SK-N-SH (cell line): ENCODE measurements around the gene CSNK2A1. TPM values are rescaled to one million over a fixed set of nuclear protein-coding genes. Genes with fewer than 3 reads are reported as not detected.

Source experiments
- CTCF ChIA-PET: fragments of 300-600, 350-600 bp; formaldehyde crosslinking; extraction: SDS; loops from one replicate; lab custom pipeline; 2021; lab: Yijun Ruan, JAX
- POLR2A ChIA-PET: fragments of 350-600 bp; sonication (Branson Sonifier 250); formaldehyde crosslinking; extraction: SDS; loops from one replicate; lab custom pipeline; 2020; ENCODE audit warnings: antibody characterized with exemption, inconsistent platforms; lab: Yijun Ruan, JAX
- DNase-seq: peaks from one replicate; pipeline ENCODE4 v3.0.0; 2012
- H2AFZ ChIP-seq: fragments of 200-600 bp; sonication (generic); 2 replicates; pipeline ENCODE4 v1.8.1; 2016; ENCODE audit warnings: antibody characterized with exemption, mild to moderate bottlenecking, low read depth
- H3F3A ChIP-seq: fragments of 200-600 bp; sonication (generic); replicated peaks from 2 replicates; pipeline ENCODE3; 2016; ENCODE audit warnings: antibody characterized with exemption, mild to moderate bottlenecking; ENCODE audit not compliant: insufficient read depth
- H3K27ac ChIP-seq, 2 experiments: fragments of 200-500 bp in 1 of 2; fragments of 200-600 bp in 1 of 2; sonication (Bioruptor generic) in 1 of 2; sonication (generic), shearing (Covaris generic) in 1 of 2; 2 replicates each; pipeline versions ENCODE4 v1.5.1 to v1.6.1; 2014 to 2016; ENCODE audit warnings: low read depth in 2 of 2, inconsistent platforms in 1 of 2, low read length in 1 of 2, mild to moderate bottlenecking in 1 of 2, mixed read lengths in 1 of 2
- H3K27me3 ChIP-seq: fragments of 200-600 bp; sonication (generic), shearing (Covaris generic); 2 replicates; pipeline ENCODE4 v1.6.1; 2016; ENCODE audit warnings: mixed run types; ENCODE audit not compliant: insufficient read depth
- H3K36me3 ChIP-seq, 2 experiments: fragments of 200-500 bp in 1 of 2; fragments of 200-600 bp in 1 of 2; sonication (Bioruptor generic) in 1 of 2; sonication (generic) in 1 of 2; replicated peaks in 1 of 2; 2 replicates each; pipeline versions ENCODE3 to v1.5.1; 2014 to 2016; ENCODE audit warnings: low read length in 1 of 2, mild to moderate bottlenecking in 1 of 2; ENCODE audit not compliant: insufficient read depth in 2 of 2, control insufficient read depth in 1 of 2
- H3K4me1 ChIP-seq, 2 experiments: fragments of 200-500 bp in 1 of 2; fragments of 200-600 bp in 1 of 2; sonication (Bioruptor generic) in 1 of 2; sonication (generic), shearing (Covaris generic) in 1 of 2; 2 replicates each; pipeline versions ENCODE4 v1.5.1 to v1.6.1; 2014 to 2016; ENCODE audit warnings: low read depth in 1 of 2, low read length in 1 of 2, mixed run types in 1 of 2; ENCODE audit not compliant: insufficient read depth in 2 of 2, control insufficient read depth in 1 of 2
- H3K4me2 ChIP-seq: fragments of 200-600 bp; sonication (generic), shearing (Covaris generic); 2 replicates; pipeline ENCODE4 v1.6.1; 2017; ENCODE audit warnings: mixed run types
- H3K4me3 ChIP-seq, 2 experiments: fragments of 200-500 bp in 1 of 2; fragments of 200-600 bp in 1 of 2; sonication (Bioruptor generic) in 1 of 2; sonication (generic), shearing (Covaris generic) in 1 of 2; 2 replicates each; pipeline versions ENCODE4 v1.5.1 to v1.8.1; 2014 to 2016; ENCODE audit warnings: low read depth in 2 of 2, inconsistent platforms in 1 of 2, low read length in 1 of 2, mild to moderate bottlenecking in 1 of 2, mixed read lengths in 1 of 2, moderate library complexity in 1 of 2
- H3K79me2 ChIP-seq: fragments of 200-600 bp; sonication (generic); 2 replicates; pipeline ENCODE4 v1.8.1; 2017; ENCODE audit warnings: mild to moderate bottlenecking; ENCODE audit not compliant: insufficient read depth
- H3K9ac ChIP-seq: fragments of 200-600 bp; sonication (generic); 2 replicates; pipeline ENCODE4 v1.6.1; 2017; ENCODE audit warnings: mixed run types
- H3K9me2 ChIP-seq: fragments of 200-600 bp; sonication (generic); 2 replicates; pipeline ENCODE4 v1.6.1; 2017; ENCODE audit warnings: mixed run types
- H3K9me3 ChIP-seq: fragments of 200-600 bp; sonication (generic); 2 replicates; pipeline ENCODE4 v1.6.1; 2017; ENCODE audit warnings: mixed run types, mild to moderate bottlenecking, moderate library complexity
- H4K20me1 ChIP-seq: fragments of 200-600 bp; sonication (generic); 2 replicates; pipeline ENCODE4 v1.6.1; 2017; ENCODE audit warnings: mild to moderate bottlenecking, mixed run types; ENCODE audit not compliant: insufficient read depth
- CHD2 ChIP-seq: fragments of 150-350 bp; IDR thresholded peaks from 2 replicates; pipeline ENCODE4 v1.6.1; 2018; ENCODE audit warnings: low read length; ENCODE audit not compliant: partially characterized antibody
- ELF1 ChIP-seq: IDR thresholded peaks from 2 replicates; pipeline ENCODE4 v1.4.0; 2012
- EZH2phosphoT487 ChIP-seq: fragments of 200-600 bp; sonication (generic); IDR thresholded peaks from 2 replicates; pipeline ENCODE4 v1.6.1; 2017; ENCODE audit warnings: low read depth, mixed run types, mild to moderate bottlenecking, antibody characterized with exemption, moderate library complexity, borderline replicate concordance
- FOXM1 ChIP-seq: IDR thresholded peaks from 2 replicates; pipeline ENCODE4 v1.4.0; 2012; ENCODE audit warnings: low read depth, mild to moderate bottlenecking
- GATA2 ChIP-seq: sonication (generic); formaldehyde crosslinking; IDR thresholded peaks from 2 replicates; pipeline ENCODE4 v1.5.0; 2020; ENCODE audit warnings: mild to moderate bottlenecking, missing genetic modification reagents
- MEF2A ChIP-seq: IDR thresholded peaks from 2 replicates; pipeline ENCODE4 v1.4.0; 2012; ENCODE audit warnings: low read depth, borderline replicate concordance
- NFIC ChIP-seq: IDR thresholded peaks from 2 replicates; pipeline ENCODE4 v1.4.0; 2012; ENCODE audit warnings: borderline replicate concordance
- POLR2AphosphoS5 ChIP-seq: IDR thresholded peaks from 2 replicates; pipeline ENCODE4 v1.6.1; 2012; ENCODE audit warnings: low read depth, low read length
- RAD21 ChIP-seq: IDR thresholded peaks from 2 replicates; pipeline ENCODE4 v1.6.1; 2012; ENCODE audit warnings: mild to moderate bottlenecking, low read length
- RFX5 ChIP-seq: IDR thresholded peaks from 2 replicates; pipeline ENCODE4 v1.6.1; 2012; ENCODE audit warnings: mild to moderate bottlenecking, improper control_type of control experiment, low read length
- RXRA ChIP-seq: IDR thresholded peaks from 2 replicates; pipeline ENCODE4 v1.4.0; 2012; ENCODE audit warnings: low read depth, mild to moderate bottlenecking, borderline replicate concordance
- SMC3 ChIP-seq: IDR thresholded peaks from 2 replicates; pipeline ENCODE4 v1.6.1; 2012; ENCODE audit warnings: low read depth, low read length, improper control_type of control experiment
- TAF1 ChIP-seq: IDR thresholded peaks from 2 replicates; pipeline ENCODE4 v1.6.1; 2012; ENCODE audit warnings: low read depth, mild to moderate bottlenecking, low read length, moderate library complexity, borderline replicate concordance
- TEAD4 ChIP-seq: IDR thresholded peaks from 2 replicates; pipeline ENCODE4 v1.4.0; 2012; ENCODE audit warnings: mild to moderate bottlenecking, borderline replicate concordance; ENCODE audit not compliant: insufficient read depth
- USF1 ChIP-seq: IDR thresholded peaks from 2 replicates; pipeline ENCODE4 v1.4.0; 2012; ENCODE audit warnings: low read depth, borderline replicate concordance
- WGBS: methylation state at CpG from one replicate; pipeline ENCODE4 v1.1.6; 2017; ENCODE audit warnings: low lambda C conversion rate; 5-methylcytosine and 5-hydroxymethylcytosine counted together
- polyA plus RNA-seq, 3 experiments: library from polyadenylated mRNA; depleted of rRNA; stranded (reverse); fragments of >200 nt; gene quantifications; 2 replicates each; pipeline ENCODE4 v1.2.3, GENCODE V29; 2012
- TF ChIP-seq, protein P1 (sequence below): IDR thresholded peaks from 2 replicates; pipeline ENCODE4 v1.6.1; 2012; ENCODE audit warnings: mild to moderate bottlenecking, low read depth, low read length, moderate library complexity

CSNK2A1 gene
- polyA plus RNA-seq, 1 of the 3 experiments (the other 2 are of a cell fraction), result 61.9 TPM

- ChIA-PET POLR2A (no interaction called here), CTCF (interaction anchor here (1.0 to 1.4 kb wide), 3 partner anchors 11 to 162 kb away, joined by 3 read pairs; no protein-coding TSS in a partner anchor)
- H3K27me3 ChIP-seq, result no peaks in the 10 kb centered on the region
- peaks cover 20% of the 10 kb centered on the region for H3F3A ChIP-seq
- H3K27ac ChIP-seq, result no peak overlapping the region
- 96% methylated on average over 9 of the region's 9 CpGs for WGBS
- H2AFZ ChIP-seq, result no peak overlapping the region
- no peaks in the 10 kb centered on the region for H4K20me1 ChIP-seq
- H3K4me3 ChIP-seq, result no peak overlapping the region
- TF ChIP-seq USF1, result no peak
- TF ChIP-seq MEF2A, result no peak
- TF ChIP-seq SMC3, result no peak
- no peak for TF ChIP-seq TAF1
- no peaks in the 10 kb centered on the region for H3K9me2 ChIP-seq
- no peak for DNase-seq
- H3K4me2 ChIP-seq, result no peak overlapping the region
- no peaks in the 10 kb centered on the region; a peak in 1 of 4 replicates for H3K4me1 ChIP-seq
- peaks cover 68 to 82% of the 10 kb centered on the region in 2 experiments for H3K36me3 ChIP-seq
- H3K79me2 ChIP-seq, result no peaks in the 10 kb centered on the region
- H3K9me3 ChIP-seq, result no peaks in the 10 kb centered on the region
- no peak overlapping the region for H3K9ac ChIP-seq
These were observed 59.6 kb downstream of the CSNK2A1 start for GRCh38 chr20:483815-484644.

DNA sequence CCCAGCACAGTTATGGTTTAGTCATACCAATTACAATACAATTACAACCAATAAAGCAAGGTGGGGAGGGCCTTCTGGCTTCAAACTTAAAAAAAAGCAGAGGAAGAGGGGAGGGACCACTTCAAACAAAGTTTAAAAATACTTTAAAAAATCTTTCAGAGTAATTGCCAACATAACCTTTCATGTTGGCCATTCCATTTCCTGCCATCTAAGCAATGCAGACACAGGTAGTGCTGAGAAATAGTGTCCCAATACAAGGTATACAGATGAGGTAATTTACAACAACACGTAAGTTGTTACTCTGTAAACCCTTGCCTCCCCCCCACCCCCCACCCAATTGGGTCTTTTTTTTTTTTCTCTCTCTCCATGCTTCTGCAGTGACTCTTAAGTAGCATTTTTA, 62.4 kb downstream of the CSNK2A1 start:
- Histone ChIP-seq H4K20me1 (0 out of 2 replicates have a peak, but pooled peaks cover 9% of the 10 kb centered on the region), H3K4me2 (no peak overlapping the region), H3K9me3 (no peaks in the 10 kb centered on the region), H3K9ac (no peak overlapping the region), H3K27me3 (no peaks in the 10 kb centered on the region), H3K4me1 (no peaks in the 10 kb centered on the region; a peak in 1 of 4 replicates), H3K79me2 (no peaks in the 10 kb centered on the region), H3K36me3 (peaks cover 61 to 65% of the 10 kb centered on the region in 2 experiments), H2AFZ (no peak overlapping the region), H3K4me3 (no peak overlapping the region), H3K9me2 (no peaks in the 10 kb centered on the region), H3K27ac (no peak overlapping the region), H3F3A (peaks cover 20% of the 10 kb centered on the region)
- CTCF ChIA-PET, result interaction anchor here (1.0 to 1.5 kb wide), 3 partner anchors 13 to 127 kb away, joined by 3 to 7 read pairs (median 3); no protein-coding TSS in a partner anchor
- TF ChIP-seq CHD2 (no peak), SMC3 (no peak), FOXM1 (no peak)
- POLR2A ChIA-PET, result no interaction called here
- DNase-seq, result no peak
- 90% methylated on average over 1 of the region's 1 CpG for WGBS

GRCh38 chr20:480044-480443, 63.5 kb downstream of the CSNK2A1 start:
- H3K79me2 ChIP-seq, result no peaks in the 10 kb centered on the region
- H3K27ac ChIP-seq, result no peak overlapping the region
- ChIA-PET POLR2A (no interaction called here), CTCF (interaction anchor here (0.8 to 4.9 kb wide), 8 partner anchors 12 to 129 kb away, joined by 3 to 21 read pairs (median 4); no protein-coding TSS in a partner anchor)
- no peaks in the 10 kb centered on the region for H3K27me3 ChIP-seq
- H3K4me1 ChIP-seq, result no peaks in the 10 kb centered on the region; a peak in 1 of 4 replicates
- H3K4me2 ChIP-seq, result no peak overlapping the region
- no peaks in the 10 kb centered on the region for H3K9me3 ChIP-seq
- H3K9ac ChIP-seq, result no peak overlapping the region
- DNase-seq, result no peak
- no peaks in the 10 kb centered on the region for H3K9me2 ChIP-seq
- H3K4me3 ChIP-seq, result no peak overlapping the region
- H3K36me3 ChIP-seq, result peaks cover 54 to 59% of the 10 kb centered on the region in 2 experiments
- H2AFZ ChIP-seq, result no peak overlapping the region
- 0 out of 2 replicates have a peak, but pooled peaks cover 9% of the 10 kb centered on the region for H4K20me1 ChIP-seq
- peaks cover 20% of the 10 kb centered on the region for H3F3A ChIP-seq
- WGBS, result 94% methylated on average over 3 of the region's 3 CpGs
- TF ChIP-seq USF1 (no peak), TEAD4 (no peak), ELF1 (no peak), EZH2phosphoT487 (no peak), MEF2A (no peak), NFIC (no peak), RFX5 (no peak), RAD21 (no peak), POLR2AphosphoS5 (no peak), RXRA (no peak), GATA2 (CRISPR knock-in tag) (no peak)
- TF ChIP-seq, protein P1, sequence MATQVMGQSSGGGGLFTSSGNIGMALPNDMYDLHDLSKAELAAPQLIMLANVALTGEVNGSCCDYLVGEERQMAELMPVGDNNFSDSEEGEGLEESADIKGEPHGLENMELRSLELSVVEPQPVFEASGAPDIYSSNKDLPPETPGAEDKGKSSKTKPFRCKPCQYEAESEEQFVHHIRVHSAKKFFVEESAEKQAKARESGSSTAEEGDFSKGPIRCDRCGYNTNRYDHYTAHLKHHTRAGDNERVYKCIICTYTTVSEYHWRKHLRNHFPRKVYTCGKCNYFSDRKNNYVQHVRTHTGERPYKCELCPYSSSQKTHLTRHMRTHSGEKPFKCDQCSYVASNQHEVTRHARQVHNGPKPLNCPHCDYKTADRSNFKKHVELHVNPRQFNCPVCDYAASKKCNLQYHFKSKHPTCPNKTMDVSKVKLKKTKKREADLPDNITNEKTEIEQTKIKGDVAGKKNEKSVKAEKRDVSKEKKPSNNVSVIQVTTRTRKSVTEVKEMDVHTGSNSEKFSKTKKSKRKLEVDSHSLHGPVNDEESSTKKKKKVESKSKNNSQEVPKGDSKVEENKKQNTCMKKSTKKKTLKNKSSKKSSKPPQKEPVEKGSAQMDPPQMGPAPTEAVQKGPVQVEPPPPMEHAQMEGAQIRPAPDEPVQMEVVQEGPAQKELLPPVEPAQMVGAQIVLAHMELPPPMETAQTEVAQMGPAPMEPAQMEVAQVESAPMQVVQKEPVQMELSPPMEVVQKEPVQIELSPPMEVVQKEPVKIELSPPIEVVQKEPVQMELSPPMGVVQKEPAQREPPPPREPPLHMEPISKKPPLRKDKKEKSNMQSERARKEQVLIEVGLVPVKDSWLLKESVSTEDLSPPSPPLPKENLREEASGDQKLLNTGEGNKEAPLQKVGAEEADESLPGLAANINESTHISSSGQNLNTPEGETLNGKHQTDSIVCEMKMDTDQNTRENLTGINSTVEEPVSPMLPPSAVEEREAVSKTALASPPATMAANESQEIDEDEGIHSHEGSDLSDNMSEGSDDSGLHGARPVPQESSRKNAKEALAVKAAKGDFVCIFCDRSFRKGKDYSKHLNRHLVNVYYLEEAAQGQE, result no peak
